Daoy (cell line): Measurements from ENCODE around the gene MYH6. TPM values are rescaled to one million over a fixed set of nuclear protein-coding genes. Genes with fewer than 3 reads are reported as not detected.
"Not testable (repeated sequence)": the region's sequence is repeated elsewhere in the genome, so short reads cannot be mapped to it uniquely, and the experiment has no call there.

Source experiments
- DNase-seq: peaks from one replicate; pipeline ENCODE4 v3.0.0-alpha.2; 2015; ENCODE audit warnings: low read depth
- total RNA-seq: library from RNA; depleted of rRNA; stranded (reverse); fragments of >200 nt; shearing (Covaris generic); gene quantifications from 2 replicates; pipeline ENCODE4 v1.2.3, GENCODE V29; 2014

MYH6 gene
- total RNA-seq, 1 experiment from 2014 or later, result not detected

DNA sequence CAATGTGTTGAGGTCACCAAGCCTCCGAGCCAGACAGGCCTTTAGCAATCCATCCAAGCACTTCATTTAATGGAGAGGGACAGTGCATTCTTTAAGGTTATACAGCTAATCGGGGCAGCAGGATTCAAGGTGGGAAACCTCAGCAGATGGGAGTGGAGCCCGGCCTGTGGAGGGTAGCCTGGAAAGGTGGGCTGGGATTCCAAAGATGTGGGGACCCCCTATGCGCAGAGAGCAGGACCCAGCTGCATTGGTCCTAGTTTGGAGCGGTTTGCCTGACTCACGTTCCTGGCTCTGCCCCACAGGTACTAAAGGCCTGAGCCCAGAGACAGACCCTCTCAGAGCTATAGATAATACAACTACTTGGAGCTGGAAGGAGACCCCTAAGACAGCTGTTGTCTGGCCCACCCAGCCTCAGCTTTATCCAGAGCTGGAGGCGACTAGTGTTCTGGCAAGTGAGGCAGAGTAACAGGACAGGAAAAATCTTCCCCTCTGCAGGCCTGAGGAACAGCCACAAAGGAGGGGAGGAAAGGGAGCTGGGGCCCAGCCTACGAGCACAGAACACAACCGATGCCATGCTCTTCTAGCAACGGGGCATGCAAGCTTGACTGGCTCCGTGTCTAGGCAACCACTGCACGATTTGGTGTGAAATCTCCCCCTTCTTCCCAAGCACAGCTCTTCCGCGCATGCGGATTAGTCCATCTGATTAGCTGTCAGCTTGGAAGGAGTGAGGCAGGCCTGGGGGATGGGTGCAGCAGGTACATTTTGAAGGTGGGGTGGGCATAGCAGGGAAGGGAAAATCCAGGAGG, 28.5 kb upstream of the MYH6 start:
- DNase-seq, result no peak

- DNase-seq, result no peak
Observed at GRCh38 chr14:23435543-23436326, 27.7 kb upstream of the MYH6 start, which contains the start of gene MYH7. Gene MYH7 (minus strand): TSS chr14:23435660. CDS start chr14:23433732, 1,928 bp downstream.

DNA sequence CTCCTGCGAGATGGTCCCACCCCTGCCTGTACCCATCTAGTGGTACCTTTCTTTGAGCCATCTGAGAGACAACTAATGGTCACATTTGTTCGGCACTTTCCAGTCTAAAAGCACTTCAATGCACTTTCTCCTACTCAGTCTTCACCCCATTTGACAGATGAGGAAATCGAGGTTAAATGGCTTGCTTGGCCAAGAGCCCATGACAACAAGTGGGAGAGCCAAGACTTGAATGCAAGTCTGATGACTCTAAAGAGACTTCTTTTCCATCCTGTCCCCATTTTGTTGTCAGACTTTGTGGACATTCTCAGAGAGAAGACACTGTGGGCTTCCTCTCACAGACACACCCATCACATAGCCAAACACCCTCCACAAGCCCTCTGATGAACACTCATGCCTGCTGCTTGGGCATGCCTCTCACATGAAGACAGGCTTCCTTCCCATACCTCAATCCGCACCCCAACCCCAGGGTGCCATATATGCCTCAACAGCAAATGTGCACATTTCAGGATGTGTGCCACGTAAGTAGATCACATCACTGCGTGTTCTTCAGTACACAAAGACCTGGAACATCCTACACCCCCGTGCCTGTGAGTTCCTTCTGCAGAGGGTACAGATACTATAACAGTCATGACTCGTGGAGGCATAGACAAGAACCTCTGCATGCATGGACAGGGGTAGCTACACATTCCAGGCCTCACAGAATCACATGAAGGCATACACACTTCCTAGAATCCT, 26.6 kb upstream of the MYH6 start:
- no peak for DNase-seq

DNA sequence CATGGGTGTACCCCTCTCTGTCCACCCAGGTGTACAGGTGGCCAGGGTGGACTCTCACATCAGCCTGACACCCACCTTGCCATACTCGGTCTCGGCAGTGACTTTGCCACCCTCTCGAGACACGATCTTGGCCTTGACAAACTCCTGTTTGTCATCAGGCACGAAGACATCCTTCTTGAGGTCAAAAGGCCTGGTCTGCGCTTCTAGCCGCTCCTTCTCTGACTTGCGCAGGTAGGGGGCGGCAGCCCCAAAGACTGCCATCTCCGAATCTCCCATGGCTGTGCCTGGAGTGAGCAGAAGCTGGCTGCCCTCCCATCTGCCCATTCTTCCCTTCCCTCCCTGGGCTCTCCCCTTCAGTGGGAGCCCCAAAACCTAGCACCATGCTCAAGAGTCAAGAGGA, 25.4 kb upstream of the MYH6 start:
- no peak for DNase-seq

DNA sequence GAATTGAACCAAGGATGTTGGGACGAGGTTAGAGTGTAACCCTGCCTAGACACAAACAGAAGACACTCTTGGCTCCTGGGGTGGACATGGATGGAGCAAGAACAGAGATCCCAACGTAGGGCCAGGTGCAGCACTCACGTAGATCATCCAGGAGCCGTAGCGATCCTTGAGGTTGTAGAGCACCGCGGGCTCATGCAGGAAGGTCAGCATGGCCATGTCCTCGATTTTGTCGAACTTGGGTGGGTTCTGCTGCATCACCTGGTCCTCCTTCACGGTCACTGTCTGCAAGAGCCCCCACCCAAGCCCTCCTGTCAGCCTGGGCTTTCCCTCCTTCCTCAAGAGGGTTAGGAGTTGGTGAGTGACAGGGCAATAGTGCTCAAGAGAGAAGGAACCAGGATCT, 24.9 kb upstream of the MYH6 start:
- DNase-seq, result no peak

DNA sequence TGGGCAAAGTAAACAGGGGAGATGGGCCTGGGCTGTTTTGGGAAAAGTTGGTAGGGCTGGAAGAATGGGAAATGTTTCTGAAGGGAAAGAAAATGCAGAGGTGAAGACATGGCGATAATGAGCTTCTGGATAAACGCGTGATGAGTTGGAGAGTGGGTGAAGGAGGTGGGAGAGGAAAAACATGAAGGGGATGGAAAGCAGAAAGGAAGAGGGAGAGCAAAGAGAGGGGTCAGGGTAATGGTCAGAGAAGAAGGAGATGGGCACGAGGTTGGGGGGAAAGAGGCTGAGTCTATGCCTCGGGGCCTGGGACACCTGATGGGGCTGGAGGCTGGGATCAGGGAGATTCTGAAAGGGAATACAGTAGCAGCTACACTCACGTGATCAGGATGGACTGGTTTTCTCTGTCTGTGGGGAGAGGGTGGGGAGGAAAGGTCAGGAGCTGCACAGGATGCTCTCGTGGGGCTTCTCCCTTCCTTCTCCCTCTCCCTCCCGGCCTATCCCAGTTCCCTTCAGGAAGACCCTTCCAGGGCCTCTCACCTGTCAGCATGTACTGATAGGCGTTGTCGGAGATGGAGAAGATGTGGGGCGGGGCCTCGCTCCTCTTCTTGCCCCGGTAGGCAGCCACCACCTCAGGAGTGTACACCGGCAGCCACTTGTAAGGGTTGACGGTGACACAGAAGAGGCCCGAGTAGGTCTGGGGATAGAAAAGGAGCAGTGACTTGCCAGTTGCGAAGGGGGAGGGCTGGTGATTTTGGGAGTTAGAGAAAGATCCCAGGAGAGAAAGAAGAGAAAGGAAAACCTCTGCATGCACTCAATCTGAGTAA, 24.2 kb upstream of the MYH6 start:
- DNase-seq, result no peak

DNA sequence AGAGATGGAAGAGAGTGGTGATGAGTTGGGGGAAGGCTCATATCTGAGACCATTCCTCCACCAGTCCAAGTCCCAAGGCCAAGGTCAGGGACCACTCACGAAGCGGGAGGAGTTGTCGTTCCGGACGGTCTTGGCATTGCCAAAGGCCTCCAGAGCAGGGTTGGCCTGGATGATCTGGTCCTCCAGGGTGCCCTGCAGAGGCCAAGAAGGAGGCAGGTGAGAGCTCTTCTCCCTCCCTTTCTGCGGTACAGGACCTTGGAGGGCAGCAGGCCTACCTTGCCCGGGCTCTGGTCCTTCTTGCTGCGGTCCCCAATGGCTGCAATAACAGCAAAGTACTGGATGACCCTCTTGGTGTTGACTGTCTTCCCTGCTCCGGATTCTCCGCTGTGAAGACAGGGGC, 23.4 kb upstream of the MYH6 start:
- no peak for DNase-seq

- peak; percentile 45 for DNase-seq
Observed at GRCh38 chr14:23430723-23431085, 22.6 kb upstream of the MYH6 start.

DNA sequence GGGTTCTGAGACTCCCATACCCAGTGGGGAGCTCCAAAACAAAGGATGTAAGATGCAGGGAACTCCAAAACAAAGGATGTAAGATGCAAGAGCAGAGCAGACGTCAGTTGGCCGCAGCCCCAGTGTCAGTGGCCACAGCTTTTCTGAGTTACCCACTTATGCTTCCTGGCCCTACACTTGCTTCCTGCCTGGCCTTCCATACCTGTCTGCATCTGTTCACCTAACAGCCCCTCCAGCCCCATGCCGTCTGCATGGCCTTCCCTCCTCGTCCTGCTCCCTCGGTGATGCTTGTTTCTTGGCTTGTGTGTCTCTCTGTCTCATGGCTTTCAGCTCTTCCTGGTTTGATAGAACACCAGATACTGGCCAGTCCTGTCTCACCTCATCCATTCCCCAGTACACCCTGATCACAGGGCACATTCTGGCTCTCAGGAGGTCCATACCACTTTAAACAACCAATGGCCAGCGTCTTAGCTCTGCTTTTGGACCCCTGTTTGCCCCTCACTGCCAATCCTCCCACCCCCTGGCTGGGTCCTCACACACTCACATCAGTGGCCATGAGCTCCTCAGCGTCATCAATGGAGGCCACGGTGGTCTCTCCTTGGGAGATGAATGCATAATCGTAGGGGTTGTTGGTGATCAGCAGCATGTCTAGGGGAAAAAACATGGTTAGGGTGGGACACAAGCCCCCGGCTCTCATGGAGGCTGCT, 22.1 kb upstream of the MYH6 start:
- no peak for DNase-seq

- no peak for DNase-seq
Observed at GRCh38 chr14:23428686-23429495, 20.8 kb upstream of the MYH6 start.

- not testable (repeated sequence) for DNase-seq
Observed at GRCh38 chr14:23425798-23426197, 17.7 kb upstream of the MYH6 start.

DNA sequence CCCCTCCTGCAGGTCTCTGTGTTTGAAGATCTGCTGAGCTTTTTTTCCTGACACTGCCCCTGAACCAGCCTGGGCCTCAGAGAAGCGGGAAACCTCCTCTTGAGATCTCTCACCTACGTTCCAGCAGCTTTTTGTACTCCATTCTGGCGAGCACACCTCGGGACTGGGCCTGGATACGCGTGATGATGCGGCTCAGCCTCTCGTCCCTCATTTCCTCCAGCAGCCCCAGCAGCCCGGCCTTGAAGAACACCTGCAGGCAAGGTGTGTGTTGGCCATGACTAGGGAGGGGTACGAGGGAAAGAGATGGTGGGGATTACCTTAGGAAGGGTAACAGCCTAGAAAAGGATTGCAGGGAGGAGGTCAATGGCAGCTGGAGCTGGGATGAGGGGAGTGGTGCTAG, 17.1 kb upstream of the MYH6 start:
- no peak for DNase-seq

DNA sequence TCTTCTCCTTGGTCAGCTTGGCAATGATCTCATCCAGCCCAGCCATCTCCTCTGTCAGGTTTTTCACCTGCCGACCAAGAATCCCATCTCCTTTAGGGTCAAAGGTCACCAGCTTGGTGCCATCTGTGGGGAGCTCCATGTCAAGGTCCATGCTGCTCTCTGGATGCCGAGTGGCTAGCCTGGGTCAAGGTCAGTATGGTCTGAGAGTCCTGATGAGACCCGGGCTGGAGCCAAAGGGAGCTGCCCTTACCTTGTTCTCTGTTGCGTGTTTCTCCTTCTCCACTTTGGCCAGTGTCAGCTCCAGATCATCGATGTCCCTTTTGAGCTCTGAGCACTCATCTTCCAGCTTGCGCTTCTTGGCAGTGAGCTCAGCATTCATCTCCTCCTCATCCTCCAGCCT, 15.6 kb upstream of the MYH6 start:
- DNase-seq, result no peak

DNA sequence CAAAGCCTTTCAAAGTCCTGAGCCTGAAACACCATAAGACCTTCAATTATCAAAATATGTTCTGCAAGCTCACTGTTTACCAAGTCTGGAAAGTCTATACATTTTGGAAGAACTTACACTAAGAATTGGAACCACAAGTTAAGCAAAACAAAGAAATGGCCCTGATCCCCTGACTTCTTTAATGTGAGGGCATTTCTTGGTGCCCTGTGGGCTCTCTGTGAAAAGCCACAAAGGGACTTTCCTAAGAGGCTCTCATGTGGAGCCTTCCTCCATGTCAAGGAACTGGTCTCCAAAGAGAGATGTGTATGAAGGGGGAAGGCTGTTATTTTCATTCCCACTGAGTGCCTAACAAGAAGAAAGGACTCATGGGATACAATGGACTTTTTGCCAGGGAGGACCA, 13.5 kb upstream of the MYH6 start:
- no peak for DNase-seq

- not testable (repeated sequence) for DNase-seq
Observed at GRCh38 chr14:23419646-23420045, 11.6 kb upstream of the MYH6 start.

DNA sequence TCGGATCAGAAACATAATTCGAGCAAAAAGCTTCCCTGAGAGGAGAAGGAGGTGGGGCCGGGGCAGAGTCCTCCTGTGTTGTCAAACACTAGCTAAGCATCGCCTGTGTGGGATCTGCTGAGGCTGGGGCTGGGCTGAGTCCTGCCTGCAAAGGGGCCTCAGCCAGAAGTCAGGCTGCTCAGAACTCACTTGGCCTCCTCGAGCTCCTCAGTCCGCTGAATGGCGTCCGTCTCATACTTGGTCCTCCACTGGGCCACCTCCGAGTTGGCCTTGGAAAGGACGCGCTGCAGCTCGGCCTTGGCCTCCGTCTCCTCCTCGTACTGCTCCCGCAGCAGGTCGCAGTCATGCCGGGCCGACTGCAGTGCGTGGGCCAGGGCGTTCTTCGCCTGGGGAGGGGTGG, 9.9 kb upstream of the MYH6 start:
- DNase-seq, result no peak

GRCh38 chr14:23417269-23417668, 9.2 kb upstream of the MYH6 start:
- DNase-seq, result not testable (repeated sequence)

DNA sequence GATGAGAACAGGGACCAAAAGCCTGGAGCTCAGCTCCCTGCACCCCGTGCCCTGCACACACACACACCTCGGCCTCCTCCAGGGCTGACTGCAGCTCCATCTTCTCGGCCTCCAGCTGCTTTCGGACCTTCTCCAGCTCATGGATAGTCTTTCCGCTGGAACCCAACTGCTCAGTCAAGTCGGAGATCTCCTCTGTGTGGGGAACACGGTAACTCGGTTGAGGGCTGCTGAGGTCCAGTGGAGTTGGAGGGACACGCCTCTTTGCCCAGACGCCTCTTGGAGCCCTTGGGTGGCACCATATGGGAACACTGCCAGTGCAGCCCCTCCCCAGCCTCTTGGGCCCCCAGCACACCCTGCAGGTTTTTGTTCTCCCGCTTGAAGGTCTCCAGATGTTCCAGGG, 8.7 kb upstream of the MYH6 start:
- DNase-seq, result no peak

DNA sequence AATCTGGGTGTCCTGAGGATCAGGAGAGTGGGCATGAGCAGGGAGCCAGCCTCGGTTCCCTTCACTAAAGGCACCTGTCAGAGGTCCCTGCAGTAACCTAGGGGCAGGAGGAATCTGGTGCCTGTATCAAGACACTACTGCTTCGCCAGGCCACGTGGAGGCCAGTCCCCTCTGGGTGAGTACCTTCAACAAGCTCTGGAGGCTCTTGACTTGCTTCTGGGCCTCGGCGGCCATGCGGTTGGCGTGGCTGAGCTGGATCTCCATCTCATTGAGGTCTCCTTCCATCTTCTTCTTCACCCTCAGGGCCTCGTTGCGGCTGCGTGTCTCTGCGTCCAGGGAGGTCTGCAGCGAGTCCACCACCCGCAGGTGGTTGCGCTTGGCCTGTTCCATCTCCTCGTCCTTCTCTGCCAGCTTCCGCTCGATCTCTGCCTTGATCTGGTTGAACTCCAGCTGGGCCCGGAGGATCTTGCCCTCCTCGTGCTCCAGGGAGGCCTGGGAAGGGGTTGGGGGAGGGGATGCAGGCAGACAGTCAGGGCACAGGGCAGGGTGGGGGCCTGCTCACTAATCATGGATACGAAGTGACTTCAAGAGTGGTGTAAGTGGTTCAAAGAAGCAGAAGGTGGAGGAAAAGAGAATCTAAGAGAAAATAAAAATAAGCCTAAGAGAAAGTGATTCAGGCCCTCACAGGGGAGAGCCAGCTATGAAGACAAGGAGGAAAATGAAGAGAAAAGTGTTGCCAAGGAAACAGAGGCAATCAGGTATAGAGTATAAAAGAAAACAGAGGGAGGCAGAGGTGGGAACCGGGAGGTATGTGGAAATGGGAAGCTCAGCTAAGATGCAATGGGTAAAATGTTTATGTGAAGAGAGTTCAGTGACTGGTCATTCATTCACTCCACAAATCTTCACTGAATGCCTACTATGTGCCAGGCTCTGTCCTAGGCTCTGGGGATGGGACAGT, 8.0 kb upstream of the MYH6 start:
- DNase-seq, result no peak
